ENCODE measurements around the gene SH3BGRL3.

Gene SH3BGRL3

GRCh38 chr1:26265405-26265804 is 14.5 kb upstream of the SH3BGRL3 start:
- DNase-seq (no peak), ATAC-seq (replicated peaks) (no peak)
- Mint-ChIP-seq H3K27ac (no peak overlapping the region), H3K36me3 (ENCODE audit: insufficient read depth) (peaks cover 40% of the 10 kb centered on the region), H3K9me3 (peaks cover 0 to 7% of the 10 kb centered on the region in 2 donors), H3K27me3 (no peaks in the 10 kb centered on the region), H3K4me3 (no peak overlapping the region), H3K4me1 (ENCODE audit: low read depth in 2 of 2) (no peaks in the 10 kb centered on the region)

- no peaks in the 10 kb centered on the region for H3K4me1 Mint-ChIP-seq (ENCODE audit: low read depth in 2 of 2)
- ATAC-seq (replicated peaks) (no peak), DNase-seq (no peak)
- H3K4me3 Mint-ChIP-seq, result no peak overlapping the region
- no peaks in the 10 kb centered on the region for H3K27me3 Mint-ChIP-seq
- H3K9me3 Mint-ChIP-seq, result peaks cover 0 to 7% of the 10 kb centered on the region in 2 donors
- peak overlapping the region in 1 of 2 donors; percentile 44 for H3K27ac Mint-ChIP-seq
- peaks cover 22% of the 10 kb centered on the region for H3K36me3 Mint-ChIP-seq (ENCODE audit: insufficient read depth)
Observed at GRCh38 chr1:26268290-26269197, 11.3 kb upstream of the SH3BGRL3 start.

- Mint-ChIP-seq H3K4me3 (no peak overlapping the region), H3K4me1 (ENCODE audit: low read depth in 2 of 2) (peaks cover 0 to under 1% of the 10 kb centered on the region in 2 donors), H3K36me3 (ENCODE audit: insufficient read depth) (peaks cover 16% of the 10 kb centered on the region), H3K27ac (no peak overlapping the region), H3K27me3 (no peaks in the 10 kb centered on the region), H3K9me3 (peaks cover 0 to 7% of the 10 kb centered on the region in 2 donors)
- ATAC-seq (replicated peaks) (no peak), DNase-seq (no peak)
Observed at GRCh38 chr1:26269198-26269550, 10.7 kb upstream of the SH3BGRL3 start.

- DNase-seq (no peak), ATAC-seq (replicated peaks) (no peak)
- H3K36me3 Mint-ChIP-seq (ENCODE audit: insufficient read depth), result peaks cover 15% of the 10 kb centered on the region
- peak overlapping the region in 1 of 2 donors; percentile 19 for H3K27ac Mint-ChIP-seq
- no peaks in the 10 kb centered on the region for H3K27me3 Mint-ChIP-seq
- no peaks in the 10 kb centered on the region for H3K9me3 Mint-ChIP-seq
- peaks cover 42 to 44% of the 10 kb centered on the region in 2 donors for H3K4me1 Mint-ChIP-seq (ENCODE audit: low read depth in 2 of 2)
- no peak overlapping the region for H3K4me3 Mint-ChIP-seq
Observed at GRCh38 chr1:26274801-26275425, 5.0 kb upstream of the SH3BGRL3 start.

- Mint-ChIP-seq H3K27ac (peak overlapping the region; percentile 39 to 94), H3K4me3 (peak overlapping the region; percentile 46 to 60), H3K36me3 (ENCODE audit: insufficient read depth) (peaks cover 20% of the 10 kb centered on the region), H3K9me3 (no peaks in the 10 kb centered on the region), H3K4me1 (ENCODE audit: low read depth in 2 of 2) (peaks cover 46 to 48% of the 10 kb centered on the region in 2 donors), H3K27me3 (no peaks in the 10 kb centered on the region)
- peak; percentile 62 to 82 (median 62) for DNase-seq
- peak; percentile 75 for ATAC-seq (replicated peaks)
Observed at GRCh38 chr1:26275580-26276431, 4.1 kb upstream of the SH3BGRL3 start.

GRCh38 chr1:26276432-26276838 is 3.5 kb upstream of the SH3BGRL3 start:
- H3K27ac Mint-ChIP-seq, result peak overlapping the region; percentile 39 to 94
- ATAC-seq (replicated peaks), result no peak
- H3K36me3 Mint-ChIP-seq (ENCODE audit: insufficient read depth), result peaks cover 22% of the 10 kb centered on the region
- H3K4me1 Mint-ChIP-seq (ENCODE audit: low read depth in 2 of 2), result peaks cover 52 to 54% of the 10 kb centered on the region in 2 donors
- no peaks in the 10 kb centered on the region for H3K27me3 Mint-ChIP-seq
- H3K9me3 Mint-ChIP-seq, result no peaks in the 10 kb centered on the region
- no peak for DNase-seq
- peak overlapping the region; percentile 46 to 60 for H3K4me3 Mint-ChIP-seq

- Mint-ChIP-seq H3K27ac (peak overlapping the region; percentile 86 to 94), H3K4me3 (peak overlapping the region; percentile 46 to 90), H3K36me3 (ENCODE audit: insufficient read depth) (peaks cover 29% of the 10 kb centered on the region), H3K27me3 (no peaks in the 10 kb centered on the region), H3K4me1 (ENCODE audit: low read depth in 2 of 2) (peaks cover 57 to 60% of the 10 kb centered on the region in 2 donors), H3K9me3 (no peaks in the 10 kb centered on the region)
- DNase-seq (no peak), ATAC-seq (replicated peaks) (no peak)
Observed at GRCh38 chr1:26277261-26277661, 2.6 kb upstream of the SH3BGRL3 start.

- H3K27me3 Mint-ChIP-seq, result no peaks in the 10 kb centered on the region
- peaks cover 29% of the 10 kb centered on the region for H3K36me3 Mint-ChIP-seq (ENCODE audit: insufficient read depth)
Observed at GRCh38 chr1:26277719-26278118, 2.2 kb upstream of the SH3BGRL3 start.

GRCh38 chr1:26278303-26278702 is 1.6 kb upstream of the SH3BGRL3 start:
- Mint-ChIP-seq H3K27ac (peak overlapping the region; percentile 86 to 94), H3K9me3 (no peaks in the 10 kb centered on the region), H3K4me1 (ENCODE audit: low read depth in 2 of 2) (peaks cover 68 to 70% of the 10 kb centered on the region in 2 donors), H3K36me3 (ENCODE audit: insufficient read depth) (peaks cover 33% of the 10 kb centered on the region), H3K27me3 (no peaks in the 10 kb centered on the region), H3K4me3 (peak overlapping the region; percentile 44 to 90)
- no peak for ATAC-seq (replicated peaks)
- DNase-seq, result no peak

More at GRCh38 chr1:26277719-26278118, 2.2 kb upstream of the SH3BGRL3 start:
- Mint-ChIP-seq H3K9me3 (no peaks in the 10 kb centered on the region), H3K27ac (peak overlapping the region; percentile 86 to 94), H3K4me3 (peak overlapping the region; percentile 44 to 90), H3K4me1 (ENCODE audit: low read depth in 2 of 2) (peaks cover 62 to 64% of the 10 kb centered on the region in 2 donors)
- ATAC-seq (replicated peaks) (no peak), DNase-seq (no peak)

GRCh38 chr1:26278724-26279455 is 996 bp upstream of the SH3BGRL3 start:
- Mint-ChIP-seq H3K9me3 (no peaks in the 10 kb centered on the region), H3K4me3 (peak overlapping the region; percentile 90 to 96), H3K4me1 (ENCODE audit: low read depth in 2 of 2) (peaks cover 73 to 76% of the 10 kb centered on the region in 2 donors), H3K27me3 (no peaks in the 10 kb centered on the region), H3K36me3 (ENCODE audit: insufficient read depth) (peaks cover 34% of the 10 kb centered on the region), H3K27ac (peak overlapping the region; percentile 86 to 94)
- no peak for ATAC-seq (replicated peaks)
- DNase-seq, result no peak

- no peak for DNase-seq
- H3K4me3 Mint-ChIP-seq, result peak overlapping the region; percentile 90 to 96
- peaks cover 40% of the 10 kb centered on the region for H3K36me3 Mint-ChIP-seq (ENCODE audit: insufficient read depth)
- no peaks in the 10 kb centered on the region for H3K27me3 Mint-ChIP-seq
- H3K9me3 Mint-ChIP-seq, result no peaks in the 10 kb centered on the region
- H3K27ac Mint-ChIP-seq, result peak overlapping the region; percentile 86 to 94
- H3K4me1 Mint-ChIP-seq (ENCODE audit: low read depth in 2 of 2), result peaks cover 86 to 88% of the 10 kb centered on the region in 2 donors
- ATAC-seq (replicated peaks), result no peak
Observed at GRCh38 chr1:26280333-26281042, 602 bp downstream of the SH3BGRL3 start.
